HG03159 (cell line): ENCODE results near the gene IDH2.
"Not testable (repeated sequence)": the region's sequence is repeated elsewhere in the genome, so short reads cannot be mapped to it uniquely, and the experiment has no call there.

Source experiments
- ATAC-seq: cut with Tn5 transposase; IDR thresholded peaks from one replicate; pipeline ENCODE4 v1.9.1; 2021; ENCODE audit warnings: mild to moderate bottlenecking, moderate library complexity; ENCODE audit not compliant: unreplicated experiment

The IDH2 gene

GRCh38 chr15:90085565-90085964 is 16.7 kb downstream of the IDH2 start:
- ATAC-seq, result no peak

GRCh38 chr15:90084876-90085423 is 17.3 kb downstream of the IDH2 start:
- no peak for ATAC-seq

- no peak for ATAC-seq
Measured at GRCh38 chr15:90083954-90084607, 18.2 kb downstream of the IDH2 start.

GRCh38 chr15:90083419-90083818 is 18.8 kb downstream of the IDH2 start:
- ATAC-seq, result no peak

GRCh38 chr15:90082140-90082715 is 20.0 kb downstream of the IDH2 start:
- no peak for ATAC-seq

GRCh38 chr15:90080818-90081393 is 21.4 kb downstream of the IDH2 start:
- no peak for ATAC-seq

GRCh38 chr15:90080458-90080755 is 21.9 kb downstream of the IDH2 start:
- no peak for ATAC-seq

GRCh38 chr15:90079619-90080457 is 22.4 kb downstream of the IDH2 start:
- no peak for ATAC-seq

GRCh38 chr15:90078965-90079364 is 23.3 kb downstream of the IDH2 start:
- no peak for ATAC-seq

- no peak for ATAC-seq
Measured at GRCh38 chr15:90076716-90077115, 25.6 kb downstream of the IDH2 start.

GRCh38 chr15:90075420-90076289 is 26.6 kb downstream of the IDH2 start:
- no peak for ATAC-seq

- no peak for ATAC-seq
Measured at GRCh38 chr15:90074916-90075315, 27.4 kb downstream of the IDH2 start.

GRCh38 chr15:90074023-90074422 is 28.2 kb downstream of the IDH2 start:
- ATAC-seq, result no peak

GRCh38 chr15:90072978-90073640 is 29.2 kb downstream of the IDH2 start:
- ATAC-seq, result no peak

GRCh38 chr15:90071220-90071807 is 31.0 kb downstream of the IDH2 start:
- peak; percentile 65 for ATAC-seq

GRCh38 chr15:90070623-90071022 is 31.6 kb downstream of the IDH2 start:
- ATAC-seq, result not testable (repeated sequence)

- ATAC-seq, result no peak
Measured at GRCh38 chr15:90067953-90068606, 34.2 kb downstream of the IDH2 start.

GRCh38 chr15:90067181-90067952 is 34.9 kb downstream of the IDH2 start:
- ATAC-seq, result no peak
